Pericardium fibroblast (primary cell): ENCODE data around the gene THG1L. TPM values are rescaled to one million over a fixed set of nuclear protein-coding genes. Genes with fewer than 3 reads are reported as not detected.

Source experiments
- total RNA-seq: library from RNA; depleted of rRNA; stranded (reverse); fragments of >200 nt; gene quantifications from 2 replicates; pipeline ENCODE4 v1.2.3, GENCODE V29; 2015

Gene THG1L
- 15.9 and 18.1 TPM in 2 replicates for total RNA-seq

GRCh38 chr5:157731272-157732129 is at the start of gene THG1L:
TSS of gene THG1L (plus strand) at chr5:157731420. CDS start at chr5:157731441, 21 bp downstream.

GRCh38 chr5:157743163-157744050 is 12.2 kb downstream of the THG1L start, which contains the start of gene LSM11:
TSS of gene LSM11 (plus strand) at chr5:157743712. CDS start at chr5:157743751, 39 bp downstream.

Other genes with a start within 250 kb of the THG1L start
- 8.2 and 12.9 TPM in 2 replicates for gene ADAM19, start 155.6 kb upstream of the THG1L start, total RNA-seq
- 0.77 TPM in 1 of 2 replicates, not detected in the other for gene SOX30, start 79.0 kb upstream of the THG1L start, total RNA-seq
- gene C5orf52, start 59.9 kb upstream of the THG1L start, total RNA-seq: not detected in 2 replicates
- 2.6 and 4.3 TPM in 2 replicates for gene LSM11, start 12.3 kb downstream of the THG1L start, total RNA-seq
- 45.4 and 55.9 TPM in 2 replicates for gene CLINT1, start 127.7 kb downstream of the THG1L start, total RNA-seq